ENCODE data around the gene ADAM19.

DNA sequence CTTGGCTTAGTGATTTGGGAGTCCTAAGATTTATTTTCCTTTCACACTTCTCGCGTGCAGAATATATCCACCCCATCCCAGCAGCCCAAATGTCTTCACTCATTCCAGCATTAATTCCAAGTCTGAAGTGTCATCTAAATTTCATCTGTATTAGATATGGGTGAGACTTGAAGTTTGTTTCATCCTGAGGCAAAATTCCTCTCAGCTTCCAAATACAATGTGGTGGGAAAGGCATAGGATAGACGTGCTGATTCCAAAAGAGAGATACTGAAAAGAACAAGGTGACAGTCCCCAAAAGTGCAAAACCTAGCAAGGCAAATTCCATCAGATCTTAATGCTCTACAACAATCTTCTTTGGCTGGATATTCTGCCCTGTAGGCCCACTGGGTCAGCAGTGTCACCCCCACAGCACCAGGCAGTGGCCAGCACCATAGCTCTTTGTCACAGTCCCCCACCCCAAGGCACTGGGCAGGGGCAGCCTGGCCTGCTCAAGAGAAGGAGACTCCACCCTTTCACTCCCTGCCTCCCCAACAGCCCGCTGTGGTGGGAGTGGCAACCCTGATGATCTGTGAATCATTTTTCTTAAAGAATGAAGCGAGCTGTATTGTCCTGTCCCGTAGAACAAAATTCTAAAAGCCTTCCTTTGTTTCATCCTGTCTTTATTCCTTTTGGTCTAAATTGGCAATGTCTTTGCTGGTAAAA lies 2.7 kb upstream of the ADAM19 start:
- TF ChIP-seq, protein P1, sequence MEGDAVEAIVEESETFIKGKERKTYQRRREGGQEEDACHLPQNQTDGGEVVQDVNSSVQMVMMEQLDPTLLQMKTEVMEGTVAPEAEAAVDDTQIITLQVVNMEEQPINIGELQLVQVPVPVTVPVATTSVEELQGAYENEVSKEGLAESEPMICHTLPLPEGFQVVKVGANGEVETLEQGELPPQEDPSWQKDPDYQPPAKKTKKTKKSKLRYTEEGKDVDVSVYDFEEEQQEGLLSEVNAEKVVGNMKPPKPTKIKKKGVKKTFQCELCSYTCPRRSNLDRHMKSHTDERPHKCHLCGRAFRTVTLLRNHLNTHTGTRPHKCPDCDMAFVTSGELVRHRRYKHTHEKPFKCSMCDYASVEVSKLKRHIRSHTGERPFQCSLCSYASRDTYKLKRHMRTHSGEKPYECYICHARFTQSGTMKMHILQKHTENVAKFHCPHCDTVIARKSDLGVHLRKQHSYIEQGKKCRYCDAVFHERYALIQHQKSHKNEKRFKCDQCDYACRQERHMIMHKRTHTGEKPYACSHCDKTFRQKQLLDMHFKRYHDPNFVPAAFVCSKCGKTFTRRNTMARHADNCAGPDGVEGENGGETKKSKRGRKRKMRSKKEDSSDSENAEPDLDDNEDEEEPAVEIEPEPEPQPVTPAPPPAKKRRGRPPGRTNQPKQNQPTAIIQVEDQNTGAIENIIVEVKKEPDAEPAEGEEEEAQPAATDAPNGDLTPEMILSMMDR (conservative IDR thresholded peaks at IDR 0.05 in 1 of 2, IDR thresholded peaks at IDR 0.05 in 1 of 2; ENCODE audit: low read depth in 1 of 2, low read length in 2 of 2): no peak
- no peak for TF ChIP-seq EZH2 (IDR thresholded peaks at IDR 0.05; ENCODE audit: low read length, missing control alignments)
